ENCODE measurements around the gene PCDHGB3.

The PCDHGB3 gene

DNA sequence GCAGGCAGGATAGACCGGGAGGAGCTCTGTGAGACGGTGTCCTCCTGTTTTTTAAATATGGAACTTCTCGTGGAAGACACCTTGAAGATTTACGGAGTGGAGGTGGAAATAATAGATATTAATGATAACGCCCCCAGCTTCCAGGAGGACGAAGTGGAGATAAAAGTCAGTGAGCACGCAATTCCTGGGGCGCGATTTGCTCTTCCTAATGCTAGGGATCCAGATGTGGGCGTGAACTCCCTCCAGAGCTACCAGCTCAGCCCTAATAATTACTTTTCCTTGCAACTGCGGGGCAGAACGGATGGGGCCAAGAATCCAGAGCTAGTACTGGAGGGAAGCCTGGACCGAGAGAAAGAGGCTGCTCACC is 51.4 kb downstream of the PCDHGB3 start:
- DNase-seq = no peak
